ENCODE data around the gene DENND4C.

GRCh38 chr9:19198406-19198805 lies 32.1 kb upstream of the DENND4C start:
- TF ChIP-seq CTCF (IDR thresholded peaks at IDR 0.05) = no peak
- no peak for TF ChIP-seq ZFX (IDR thresholded peaks at IDR 0.05; ENCODE audit: borderline replicate concordance)

Measured in 22Rv1 (cell line).